ENCODE measurements around the gene ZNF76.
A peak's percentile ranks its signal among the peaks of the same experiment; 100 is the strongest.

ZNF76 gene

DNA sequence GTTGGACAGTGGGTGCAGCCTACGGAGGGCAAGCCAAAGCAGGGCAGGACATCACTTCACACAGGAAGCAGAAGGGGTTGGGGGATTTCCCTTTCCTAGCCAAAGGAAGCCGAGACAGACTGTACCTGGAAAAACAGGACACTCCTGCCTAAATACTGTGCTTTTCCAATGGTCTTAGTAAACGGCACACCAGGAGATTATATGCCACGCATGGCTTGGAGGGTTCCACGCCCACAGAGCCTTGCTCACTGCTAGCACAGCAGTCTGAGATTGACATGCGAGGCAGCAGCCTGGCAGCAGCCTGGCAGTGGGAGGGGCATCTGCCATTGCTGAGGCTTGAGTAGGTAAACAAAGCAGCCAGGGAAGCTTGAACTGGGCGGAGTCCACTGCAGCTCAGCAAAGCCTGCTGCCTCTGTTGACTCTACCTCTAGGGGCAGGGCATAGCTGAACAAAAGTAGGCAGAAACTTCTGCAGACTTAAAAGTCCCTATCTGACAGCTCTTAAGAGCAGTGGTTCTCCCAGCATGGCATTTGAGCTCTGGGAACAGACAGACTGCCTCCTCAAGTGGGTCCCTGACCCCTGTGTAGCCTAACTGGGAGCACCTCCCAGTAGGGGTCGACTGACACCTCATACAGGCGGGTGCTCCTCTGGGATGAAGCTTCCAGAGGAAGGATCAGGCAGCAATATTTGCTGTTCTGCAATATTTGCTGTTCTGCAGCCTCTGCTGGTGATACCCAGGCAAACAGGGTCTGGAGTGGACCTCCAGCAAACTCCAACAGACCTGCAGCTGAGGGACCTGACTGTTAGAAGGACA lies 72.7 kb downstream of the ZNF76 start:
- peak; percentile 64 for DNase-seq

DNA sequence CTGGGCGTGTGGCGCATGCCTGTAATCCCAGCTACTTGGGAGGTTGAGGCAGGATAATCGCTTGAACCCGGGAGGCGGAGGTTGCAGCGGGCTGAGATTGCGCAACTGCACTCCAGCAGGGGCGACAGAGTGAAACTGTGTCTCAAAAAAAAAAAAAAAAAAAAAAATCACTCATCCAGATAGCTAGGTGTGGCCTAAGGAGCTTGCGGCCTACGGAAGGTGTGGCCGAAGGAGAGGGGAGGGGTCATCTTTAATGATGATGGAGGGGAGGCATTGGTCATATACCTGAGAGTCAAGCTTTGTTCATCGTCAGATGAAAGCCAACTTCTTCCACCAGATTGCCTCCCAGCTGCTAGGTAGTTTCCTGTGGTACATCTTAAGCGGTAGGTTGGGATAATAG lies 82.0 kb downstream of the ZNF76 start:
- DNase-seq = no peak

DNA sequence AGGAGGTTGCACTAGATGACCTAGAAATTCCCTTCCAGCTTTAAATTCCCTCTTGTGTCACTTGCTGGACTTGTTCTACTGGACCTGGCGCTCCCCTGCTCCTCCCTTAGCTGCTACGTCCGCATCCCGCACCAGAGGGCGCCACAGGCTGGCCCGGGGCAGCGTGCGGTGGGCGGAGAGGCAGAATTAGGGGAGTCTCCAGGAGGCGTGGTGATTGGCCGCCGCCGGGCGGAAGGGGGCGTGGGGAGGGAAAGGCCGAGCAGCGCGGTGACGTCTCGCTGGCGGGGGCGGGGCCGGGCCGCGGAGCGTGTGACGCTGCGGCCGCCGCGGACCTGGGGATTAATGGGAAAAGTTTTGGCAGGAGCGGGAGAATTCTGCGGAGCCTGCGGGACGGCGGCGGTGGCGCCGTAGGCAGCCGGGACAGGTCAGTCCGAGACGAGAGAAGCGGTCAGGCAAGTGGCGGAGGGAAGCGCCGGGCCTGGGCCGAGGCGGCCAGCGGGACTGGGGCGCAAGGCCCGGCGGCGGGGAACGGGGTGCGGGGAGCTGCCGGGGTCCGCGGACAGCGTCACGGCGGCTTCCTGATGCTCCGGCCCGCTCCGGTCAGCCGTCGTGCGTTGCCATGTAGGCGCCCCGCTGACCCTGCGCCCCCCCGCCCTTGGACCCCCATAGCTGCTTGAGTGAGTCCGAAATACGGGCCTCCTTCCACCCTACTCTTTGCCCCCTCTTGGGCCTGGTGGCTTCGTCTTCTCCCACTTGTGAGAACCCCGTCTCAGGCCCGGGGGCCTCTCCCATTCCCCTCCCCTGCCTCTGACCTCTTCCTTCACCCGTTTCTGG lies 82.9 kb downstream of the ZNF76 start, which contains the start of gene PPARD:
Gene PPARD, plus strand, starts transcription at position 301 of the 834 bp plus-strand sequence. CDS start 68,530 bp downstream, outside the sequence.
- DNase-seq = peak; percentile 99

DNA sequence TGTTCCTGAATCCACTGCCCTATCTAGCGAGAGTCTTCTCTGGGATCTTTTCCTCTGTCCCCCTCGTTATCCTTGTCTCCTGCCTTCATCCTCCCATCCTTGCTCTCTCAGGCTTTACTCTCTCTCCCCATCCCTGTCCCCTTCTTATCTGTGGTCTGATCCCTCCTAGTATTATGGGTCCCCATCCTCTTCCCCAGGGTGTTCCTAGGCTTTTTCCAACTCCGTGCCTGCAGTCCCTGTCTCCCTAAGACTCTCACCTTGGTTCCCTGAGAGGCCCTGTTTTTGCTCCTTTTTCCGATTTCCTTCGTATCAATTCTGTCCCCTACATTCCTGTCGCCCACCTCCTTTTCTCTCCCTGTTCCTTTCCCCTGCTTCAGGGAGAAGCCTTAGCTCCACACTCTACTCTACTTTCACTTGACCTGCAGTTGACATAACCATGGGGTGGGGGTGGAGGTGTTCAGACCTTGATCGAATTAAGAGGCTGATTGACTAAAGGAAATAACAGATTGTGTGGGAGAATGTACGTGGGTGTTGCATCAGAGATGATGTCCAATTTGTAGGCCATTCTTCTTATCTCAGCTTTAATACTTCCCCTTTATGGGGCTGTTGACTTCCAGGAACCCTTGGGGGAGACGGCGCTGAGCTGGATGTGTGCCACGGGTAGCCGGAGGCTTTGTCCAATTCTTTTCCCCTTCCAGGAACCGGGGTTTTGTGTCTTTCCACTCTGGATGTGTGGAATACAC lies 83.7 kb downstream of the ZNF76 start:
- DNase-seq = no peak

DNA sequence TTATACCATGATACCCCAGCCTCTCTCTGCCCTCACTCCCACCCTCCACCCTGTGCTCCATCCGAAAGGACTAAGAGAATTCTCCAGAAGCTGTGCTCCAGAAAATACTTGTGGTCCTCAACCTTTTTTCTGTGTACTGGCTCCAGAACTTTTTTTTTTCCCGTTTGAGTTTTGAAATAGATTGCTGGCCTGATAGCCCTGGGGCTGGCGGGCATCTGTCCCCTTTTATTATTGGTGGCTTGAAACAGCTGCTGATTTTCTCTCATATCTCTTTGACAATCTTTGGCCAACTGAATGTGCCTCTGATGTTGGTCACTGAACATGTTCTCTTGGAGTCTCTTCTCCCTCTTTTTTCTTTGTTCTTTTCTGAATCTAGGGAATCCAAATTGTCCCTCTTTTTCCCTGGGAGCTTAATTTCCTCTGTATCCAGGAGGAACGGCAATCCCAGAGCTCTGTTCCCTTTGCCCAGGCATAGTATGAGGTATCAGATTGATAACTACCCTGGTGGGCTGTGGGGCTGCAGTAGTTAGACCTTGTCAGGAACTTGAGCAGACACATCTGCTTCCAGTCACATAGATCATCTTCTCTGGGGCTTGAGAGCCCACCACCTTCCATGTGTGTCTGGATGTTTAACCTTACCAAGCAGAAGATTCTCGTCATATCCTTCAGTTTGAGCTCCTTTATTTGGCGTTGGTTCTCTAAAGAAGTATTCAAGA lies 84.5 kb downstream of the ZNF76 start:
- no peak for DNase-seq

Data from activated CD8-positive, alpha-beta memory T cell treated with anti-CD3 and anti-CD28 coated beads, Interleukin-2, amount 50 U/mL, for 48 hours (primary cell).